Pancreas (tissue), 10 donors: ENCODE results near the gene ACTR5. TPM values are rescaled to one million over a fixed set of nuclear protein-coding genes. Genes with fewer than 3 reads are reported as not detected.

ENCODE experiments used
- ATAC-seq, 4 donors: fragments of 200-7000 bp; cut with Tn5 transposase; one replicate each; pipeline versions ENCODE4 v1.8.0 to v1.9.1; 2020; ENCODE audit warnings: mild to moderate bottlenecking in 4 of 4, moderate library complexity in 4 of 4
- DNase-seq, 6 donors: peaks; one replicate each; pipeline ENCODE4 v3.0.0-alpha.2; 2020
- FAIRE-seq: peaks from 2 replicates; lab custom pipeline; 2012; peaks lifted over from hg19 to GRCh38; lab: Jason Lieb, UNC
- H3K27ac ChIP-seq, 4 donors: fragments of 200-600 bp; sonication (generic); 1 replicate in 3 of 4; 2 replicates in 1 of 4; pipeline versions ENCODE4 v1.5.0 to v1.8.0; 2020
- H3K27me3 ChIP-seq, 4 donors: fragments of 200-600 bp; one replicate each; pipeline ENCODE4 v1.8.0; 2021
- H3K36me3 ChIP-seq, 3 donors: fragments of 200-600 bp; sonication (generic) in 1 of 3; one replicate each; pipeline versions ENCODE4 v1.5.0 to v1.8.0; 2020 to 2021
- H3K4me1 ChIP-seq, 3 donors: fragments of 200-600 bp; one replicate each; pipeline ENCODE4 v1.8.0; 2021
- H3K4me3 ChIP-seq, 4 donors: fragments of 200-600 bp; sonication (generic) in 2 of 4; one replicate each; pipeline versions ENCODE4 v1.5.0 to v1.8.0; 2020 to 2021
- H3K9me3 ChIP-seq, 4 donors: fragments of 200-600 bp; one replicate each; pipeline ENCODE4 v1.8.0; 2021
- WGBS, 2 donors: extraction: QIAGEN DNeasy Blood & Tissue Kit; methylation state at CpG; one replicate each; pipeline ENCODE4 v1.1.7; 2013; 5-methylcytosine and 5-hydroxymethylcytosine counted together
- intact Hi-C, 3 donors: fragments of 100-400 bp; cut with DNase I; formaldehyde crosslinking; loops; one replicate each; pipeline versions ENCODE4 v1.11.1 to v1.14.2; 2022
- polyA plus RNA-seq, 2 donors: library from polyadenylated mRNA; stranded (reverse); fragments of 200-250 nt; gene quantifications; one replicate each; pipeline ENCODE4 v1.2.3, GENCODE V29; 2013
- total RNA-seq, 6 donors: library from RNA; stranded (reverse); fragmentation: NEBNext Ultra II Directional in 4 of 6; extraction: Animal tissue kit (Norgen Biotek cat#: 25700) in 4 of 6; gene quantifications; one replicate each; pipeline versions ENCODE4 v1.2.1 to v1.2.4, GENCODE V29; 2021 to 2023
- TF ChIP-seq, protein P1 (sequence below), 4 donors: fragments of 200-600 bp; sonication (generic) in 3 of 4; IDR thresholded peaks; one replicate each; pipeline versions ENCODE4 v1.5.0 to v1.8.0; 2021; ENCODE audit warnings: antibody characterized with exemption in 4 of 4
- donor health status: healthy with polysubstance abuse.
- donor health status: DM: no; HTN: no; CAD: no; lungs with moderate emphysema.
- donor health status: DM: no; HTN: no; CAD: no.
- donor health status: control.
- donor health status: control.
- donor health status: Bipolar disorder and iron deficiency.
- donor health status: DM: yes; HTN: yes; CAD: no.
- donor health status: DM: no; HTN: no; CAD: no.
- donor health status: DM: no; HTN: no; CAD: no.
- donor health status: DM: yes; HTN: yes; CAD: no.

ACTR5 gene
- total and polyA plus RNA-seq, 8 donors = 2.4 to 9.8 (median 3.2) TPM

DNA sequence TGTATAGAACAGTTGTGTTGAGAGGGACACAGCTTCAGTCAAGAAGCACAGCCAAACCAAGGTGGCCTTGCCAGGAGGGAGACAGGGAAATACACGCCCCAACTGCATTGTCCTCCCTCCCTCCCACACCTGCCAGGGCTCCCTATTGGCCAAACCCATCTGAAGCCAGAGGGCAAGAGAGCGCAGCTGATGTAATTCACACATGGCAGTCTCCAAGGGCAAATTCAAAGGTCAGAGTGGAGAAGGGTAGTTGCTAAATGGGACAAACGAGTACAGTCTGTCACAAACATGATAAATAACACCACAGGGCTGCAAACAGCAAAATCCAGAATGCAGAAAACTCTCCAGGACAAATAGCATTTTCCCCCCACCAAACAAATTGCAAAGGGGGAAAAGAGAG is 34.0 kb downstream of the ACTR5 start:
- FAIRE-seq (no peak), DNase-seq (no peak), ATAC-seq (no peak)
- no peak overlapping the region for H3K4me3 ChIP-seq
- TF ChIP-seq, protein P1, sequence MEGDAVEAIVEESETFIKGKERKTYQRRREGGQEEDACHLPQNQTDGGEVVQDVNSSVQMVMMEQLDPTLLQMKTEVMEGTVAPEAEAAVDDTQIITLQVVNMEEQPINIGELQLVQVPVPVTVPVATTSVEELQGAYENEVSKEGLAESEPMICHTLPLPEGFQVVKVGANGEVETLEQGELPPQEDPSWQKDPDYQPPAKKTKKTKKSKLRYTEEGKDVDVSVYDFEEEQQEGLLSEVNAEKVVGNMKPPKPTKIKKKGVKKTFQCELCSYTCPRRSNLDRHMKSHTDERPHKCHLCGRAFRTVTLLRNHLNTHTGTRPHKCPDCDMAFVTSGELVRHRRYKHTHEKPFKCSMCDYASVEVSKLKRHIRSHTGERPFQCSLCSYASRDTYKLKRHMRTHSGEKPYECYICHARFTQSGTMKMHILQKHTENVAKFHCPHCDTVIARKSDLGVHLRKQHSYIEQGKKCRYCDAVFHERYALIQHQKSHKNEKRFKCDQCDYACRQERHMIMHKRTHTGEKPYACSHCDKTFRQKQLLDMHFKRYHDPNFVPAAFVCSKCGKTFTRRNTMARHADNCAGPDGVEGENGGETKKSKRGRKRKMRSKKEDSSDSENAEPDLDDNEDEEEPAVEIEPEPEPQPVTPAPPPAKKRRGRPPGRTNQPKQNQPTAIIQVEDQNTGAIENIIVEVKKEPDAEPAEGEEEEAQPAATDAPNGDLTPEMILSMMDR (IDR thresholded peaks at IDR 0.05) = no peak
- no peaks in the 10 kb centered on the region for H3K27me3 ChIP-seq
- intact Hi-C loops = no loop called here
- H3K9me3 ChIP-seq = no peaks in the 10 kb centered on the region
- H3K4me1 ChIP-seq = no peaks in the 10 kb centered on the region
- WGBS, 2 donors = 50% methylated on average over 3 of the region's 3 CpGs
- no peak overlapping the region for H3K27ac ChIP-seq
- H3K36me3 ChIP-seq = no peaks in the 10 kb centered on the region

GRCh38 chr20:38787870-38788269 is 39.6 kb downstream of the ACTR5 start:
- intact Hi-C loops = no loop called here
- Histone ChIP-seq H3K4me1 (no peaks in the 10 kb centered on the region), H3K36me3 (no peaks in the 10 kb centered on the region), H3K4me3 (no peak overlapping the region), H3K9me3 (no peaks in the 10 kb centered on the region), H3K27me3 (no peaks in the 10 kb centered on the region), H3K27ac (no peak overlapping the region)
- TF ChIP-seq, protein P1 (IDR thresholded peaks at IDR 0.05) = no peak
- no peak for ATAC-seq
- DNase-seq = no peak
- WGBS, 2 donors = 93 to 94% methylated on average over 7 of the region's 7 CpGs
- FAIRE-seq = no peak

GRCh38 chr20:38789503-38790199 is 41.4 kb downstream of the ACTR5 start:
- FAIRE-seq = no peak
- no peaks in the 10 kb centered on the region for H3K36me3 ChIP-seq
- TF ChIP-seq, protein P1 (IDR thresholded peaks at IDR 0.05) = no peak
- no peaks in the 10 kb centered on the region for H3K4me1 ChIP-seq
- intact Hi-C loops = no loop called here
- H3K27ac ChIP-seq = no peak overlapping the region
- no peaks in the 10 kb centered on the region for H3K9me3 ChIP-seq
- DNase-seq = no peak
- no peak for ATAC-seq
- H3K27me3 ChIP-seq = no peaks in the 10 kb centered on the region
- WGBS, 2 donors = 75 to 78% methylated on average over 7 of the region's 7 CpGs
- no peak overlapping the region for H3K4me3 ChIP-seq

DNA sequence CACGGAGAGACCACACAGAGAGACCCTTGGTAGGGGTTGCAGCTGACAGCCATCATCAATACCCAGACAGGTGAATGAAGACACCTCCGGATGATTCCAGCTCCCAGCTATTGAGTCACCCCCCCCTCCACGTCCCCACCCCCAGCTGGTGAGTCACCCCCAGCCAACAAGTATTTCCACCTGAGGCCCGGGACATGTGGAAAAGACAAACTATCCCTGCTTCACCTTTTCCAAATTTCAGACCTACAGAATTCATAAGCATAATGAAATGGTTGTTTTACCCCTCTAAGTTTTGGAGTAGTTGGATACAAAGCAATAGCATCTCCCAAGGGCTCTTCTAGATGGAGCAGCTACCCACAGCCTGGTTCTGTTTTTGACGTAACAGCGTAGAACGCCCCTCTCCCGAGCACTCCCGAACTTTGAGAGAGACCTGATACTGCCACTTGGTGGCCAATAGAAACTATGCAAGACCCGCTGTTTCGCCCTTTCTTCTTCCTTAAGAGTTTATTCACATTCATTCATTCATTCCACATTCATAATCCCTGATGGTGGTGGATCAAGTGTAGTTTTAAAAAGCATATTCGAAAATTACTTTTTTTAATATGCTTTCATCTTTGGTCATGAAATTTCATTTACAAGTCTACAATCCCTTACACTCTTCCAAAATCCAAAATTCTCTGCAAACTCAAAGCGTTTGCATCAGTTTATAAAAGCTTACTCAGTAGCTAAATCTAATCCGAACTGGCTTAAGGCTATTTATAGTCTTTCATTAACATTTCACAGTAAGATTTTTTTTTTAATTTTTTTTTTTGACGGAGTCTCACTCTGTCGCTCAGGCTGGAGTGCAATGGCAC is 42.2 kb downstream of the ACTR5 start:
- 36 to 43% methylated on average over 16 of the region's 16 CpGs for WGBS, 2 donors
- peak in 2 of 4 donors; percentile 53 to 55 for ATAC-seq

More for the DNA sequence above, 42.2 kb downstream of the ACTR5 start:
- TF ChIP-seq, protein P1 (IDR thresholded peaks at IDR 0.05) = peak in 3 of 4 donors; percentile 29 to 41 (median 36)
- Histone ChIP-seq H3K27ac (no peak overlapping the region), H3K4me3 (no peak overlapping the region), H3K27me3 (no peaks in the 10 kb centered on the region), H3K9me3 (no peaks in the 10 kb centered on the region), H3K36me3 (no peaks in the 10 kb centered on the region), H3K4me1 (no peaks in the 10 kb centered on the region)
- DNase-seq (no peak), FAIRE-seq (no peak)
- intact Hi-C loops = no loop called here
